ENCODE results near the gene NDNF.

GRCh38 chr4:121057466-121057922, 14.8 kb downstream of the NDNF start:
- TF ChIP-seq CTCF (conservative IDR thresholded peaks at IDR 0.05 in 1 of 2, IDR thresholded peaks at IDR 0.05 in 1 of 2; ENCODE audit: low read depth in 1 of 2, low read length in 2 of 2) = no peak
- TF ChIP-seq EZH2 (IDR thresholded peaks at IDR 0.05; ENCODE audit: low read length, missing control alignments) = no peak

All from fibroblast of lung (primary cell).